HG03103 (cell line): ENCODE results near the gene OPCML.

ENCODE experiments used
- ATAC-seq: cut with Tn5 transposase; IDR thresholded peaks from one replicate; pipeline ENCODE4 v1.9.1; 2021; ENCODE audit warnings: low read depth; ENCODE audit not compliant: unreplicated experiment

The OPCML gene

DNA sequence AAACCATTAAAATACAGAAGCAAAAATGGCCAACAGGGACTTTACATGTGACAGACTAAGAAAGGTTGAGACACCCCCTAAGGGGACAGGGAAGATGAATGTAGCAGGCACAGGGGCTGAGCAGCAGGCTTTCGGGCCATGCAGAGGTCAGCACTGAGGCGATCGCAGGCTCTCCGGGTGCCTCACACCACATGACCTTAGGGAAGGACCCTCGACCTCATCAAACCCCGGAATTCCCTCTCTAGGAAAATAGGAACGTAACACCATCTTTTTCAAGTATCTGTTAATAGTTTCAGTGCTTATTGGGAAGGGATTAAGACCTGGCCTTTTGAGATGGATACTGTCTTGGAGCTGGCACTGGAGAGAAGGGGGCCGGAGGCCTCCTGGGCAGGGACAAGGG is 27.4 kb downstream of the OPCML start:
- no peak for ATAC-seq

DNA sequence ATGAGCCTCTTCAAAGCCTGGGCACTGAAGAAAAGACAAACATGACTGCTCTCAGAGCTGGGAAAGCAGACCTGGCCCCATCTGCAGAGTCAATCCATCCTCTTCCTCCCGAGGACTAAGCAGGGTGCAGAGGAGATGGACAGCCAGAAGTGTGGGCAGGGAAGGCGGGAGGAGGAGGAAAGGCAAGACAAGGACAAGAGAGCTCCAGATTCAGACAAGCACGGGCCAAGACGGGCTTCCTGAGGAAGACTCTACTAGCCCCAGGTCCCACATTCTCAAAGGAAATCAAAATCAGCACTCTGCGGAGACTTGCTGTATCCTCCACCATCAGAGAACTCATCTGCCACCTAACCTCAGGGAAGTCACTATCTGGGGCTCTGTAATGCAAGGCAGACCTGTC is 28.5 kb downstream of the OPCML start:
- ATAC-seq, result no peak

DNA sequence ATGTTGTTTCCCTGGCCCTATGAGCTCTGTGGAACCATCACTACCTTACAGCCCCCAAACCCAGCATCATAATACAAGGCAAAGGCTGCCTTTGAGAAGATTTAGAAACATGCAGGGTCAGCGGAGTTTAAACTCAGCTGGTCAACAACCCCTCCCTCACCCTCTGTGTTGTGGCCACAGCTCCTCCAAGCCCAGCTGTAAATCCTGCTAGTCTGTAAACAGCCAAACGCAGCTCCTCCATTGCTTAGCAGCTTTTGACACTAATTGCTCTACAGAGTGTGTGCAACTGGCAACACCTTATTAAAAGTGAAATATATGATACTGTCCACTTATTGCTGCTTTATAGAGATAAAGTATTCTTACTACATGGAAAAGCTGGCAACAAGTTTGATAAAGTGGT is 29.1 kb downstream of the OPCML start:
- ATAC-seq, result no peak

DNA sequence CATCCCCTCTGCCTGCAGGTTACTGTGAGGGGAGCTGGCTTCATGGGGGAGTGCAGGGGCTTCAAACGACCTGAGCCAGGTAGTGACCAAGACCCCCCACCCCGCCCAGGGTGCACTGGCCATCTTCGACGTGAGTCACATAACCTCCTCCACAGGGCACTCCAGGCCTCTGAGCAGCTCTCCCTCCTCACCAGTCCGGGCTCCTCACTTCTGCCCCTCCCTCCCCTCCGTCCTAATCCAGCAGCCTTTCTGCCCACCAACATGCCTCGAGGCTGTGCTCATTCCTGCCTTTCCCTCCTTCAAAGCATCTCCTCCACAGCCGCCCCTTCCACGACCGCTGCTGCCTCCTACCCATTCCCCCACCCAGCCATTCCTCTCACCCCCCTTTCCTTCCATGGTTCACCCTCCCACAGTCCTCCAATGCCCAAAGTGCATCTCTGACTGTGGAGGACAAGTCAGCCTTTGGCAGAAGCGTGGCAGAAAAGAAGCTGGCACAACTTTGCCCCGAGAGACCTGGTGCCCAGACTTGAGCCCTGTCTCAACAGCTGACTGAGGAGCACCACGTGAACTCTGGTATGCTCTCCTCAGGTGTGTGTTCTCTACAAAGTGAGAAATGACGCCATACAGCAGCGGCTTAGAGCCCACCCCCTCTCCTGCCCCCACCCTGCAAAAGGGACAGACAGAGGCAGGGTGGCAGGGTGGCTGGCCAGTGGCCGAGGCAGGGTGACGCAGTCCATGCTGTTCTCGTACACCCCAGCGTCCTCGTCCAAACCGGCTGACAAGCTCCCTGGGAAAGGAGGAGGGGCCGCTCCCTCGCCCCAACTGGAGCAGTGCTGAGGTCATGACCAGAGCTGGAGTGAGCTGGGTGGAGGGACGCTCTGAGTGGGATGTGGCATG is 30.4 kb downstream of the OPCML start:
- ATAC-seq, result no peak

DNA sequence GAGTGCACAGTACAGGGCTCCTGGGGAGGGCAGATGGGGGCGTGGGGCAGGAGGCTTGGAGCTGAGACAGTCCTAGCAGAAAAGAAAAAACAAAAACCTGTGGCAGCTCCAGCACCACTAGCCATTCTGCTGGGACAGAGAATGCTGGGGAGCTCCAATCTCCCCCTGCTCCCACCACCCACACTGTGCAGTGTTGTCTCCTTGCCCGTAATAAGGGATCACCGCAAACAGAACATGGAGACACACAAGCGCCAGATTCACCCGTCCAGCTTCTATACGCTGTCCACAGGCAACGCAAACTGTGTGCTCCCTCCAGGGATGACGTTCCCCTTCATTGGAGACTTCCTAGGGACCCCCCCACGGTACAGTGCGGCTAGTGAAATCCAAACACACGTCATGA is 31.4 kb downstream of the OPCML start:
- no peak for ATAC-seq

DNA sequence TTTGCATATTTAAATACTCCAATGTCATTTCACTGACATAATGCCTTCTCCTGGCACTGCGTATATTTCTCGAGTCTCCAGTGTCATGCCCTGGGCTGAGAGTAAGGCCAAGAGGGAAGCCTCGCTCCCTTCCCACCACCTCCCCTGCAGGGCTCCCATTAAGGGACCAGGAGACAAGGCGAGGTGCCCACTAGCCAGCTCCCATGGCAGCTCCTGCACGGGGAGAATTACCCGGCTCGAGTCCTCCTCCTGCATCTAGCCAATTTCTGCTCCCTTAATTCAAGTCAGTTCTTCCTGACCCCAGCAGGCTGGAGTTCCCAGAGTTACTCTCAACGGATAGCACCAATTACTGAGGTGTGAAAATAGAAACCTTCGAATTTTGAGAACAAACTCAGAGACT is 31.9 kb downstream of the OPCML start:
- no peak for ATAC-seq

DNA sequence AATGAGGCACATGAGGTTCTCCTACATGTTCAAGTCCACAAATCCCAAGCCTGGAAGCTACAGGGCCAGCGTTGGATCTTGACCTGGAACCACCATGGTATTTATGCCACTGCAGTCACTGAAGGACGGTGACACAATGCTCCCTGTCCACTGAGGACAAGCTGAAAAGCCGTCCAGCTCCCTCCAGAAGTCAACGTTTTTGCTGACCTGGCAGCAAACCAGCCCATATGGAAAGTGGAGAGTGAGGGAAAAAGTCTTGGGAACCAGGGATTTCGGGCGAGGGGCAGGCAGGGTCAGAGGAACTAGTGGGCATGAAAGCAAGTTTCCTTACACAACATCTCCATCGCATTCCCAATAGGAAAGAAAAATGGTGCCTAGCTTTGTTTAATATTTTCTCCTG is 33.3 kb downstream of the OPCML start:
- no peak for ATAC-seq

DNA sequence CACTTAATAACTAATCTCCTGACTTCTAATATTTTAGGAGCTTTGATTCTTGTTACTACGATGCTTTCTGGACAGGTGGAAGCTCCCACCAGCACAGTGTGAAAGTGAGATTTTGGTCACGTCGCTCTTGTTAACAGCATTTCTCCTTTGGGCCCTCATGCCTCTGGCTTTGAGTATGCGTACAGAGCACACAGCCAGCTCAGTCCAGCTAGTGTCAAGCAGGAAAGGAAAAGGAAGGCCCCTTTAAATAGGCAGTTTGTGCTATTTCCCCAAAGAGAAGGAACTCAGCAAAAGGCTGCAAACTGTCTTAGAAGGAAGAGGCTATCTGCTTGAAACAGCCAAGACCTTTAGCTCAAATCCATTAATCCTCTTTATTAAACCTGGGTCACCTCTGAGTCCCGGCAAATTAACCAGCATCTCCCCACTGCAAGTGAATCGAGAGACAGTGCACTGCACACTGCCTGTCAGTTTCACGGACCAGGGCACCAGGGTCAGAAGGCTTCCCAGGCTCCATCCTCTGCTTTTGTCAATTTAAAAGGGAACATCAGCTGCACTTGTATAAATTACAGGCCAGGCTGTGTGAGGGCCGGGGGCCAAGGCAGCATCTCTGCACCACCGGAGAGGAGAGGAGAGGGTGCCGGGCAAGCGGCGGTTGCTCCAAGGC is 34.7 kb downstream of the OPCML start:
- ATAC-seq, result no peak

DNA sequence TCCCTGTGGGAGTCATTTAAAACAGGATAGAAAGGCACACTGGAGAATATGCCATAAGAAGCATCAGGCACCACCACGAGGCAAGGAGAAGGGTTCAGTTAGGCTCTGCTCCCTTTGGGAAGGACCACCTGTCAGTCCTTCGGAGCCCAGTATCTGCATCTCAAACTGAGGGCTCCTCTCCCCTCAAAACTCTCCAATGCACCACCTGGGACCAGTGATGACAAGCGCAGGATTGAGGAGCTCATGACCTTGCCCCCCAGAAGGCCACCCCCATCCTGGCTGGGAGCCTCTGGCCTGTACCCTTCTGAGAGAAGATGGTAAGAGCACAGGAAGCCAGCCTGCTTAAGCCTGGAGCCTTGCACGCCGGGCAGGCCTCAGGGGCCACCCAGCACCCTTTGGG is 39.4 kb downstream of the OPCML start:
- no peak for ATAC-seq

DNA sequence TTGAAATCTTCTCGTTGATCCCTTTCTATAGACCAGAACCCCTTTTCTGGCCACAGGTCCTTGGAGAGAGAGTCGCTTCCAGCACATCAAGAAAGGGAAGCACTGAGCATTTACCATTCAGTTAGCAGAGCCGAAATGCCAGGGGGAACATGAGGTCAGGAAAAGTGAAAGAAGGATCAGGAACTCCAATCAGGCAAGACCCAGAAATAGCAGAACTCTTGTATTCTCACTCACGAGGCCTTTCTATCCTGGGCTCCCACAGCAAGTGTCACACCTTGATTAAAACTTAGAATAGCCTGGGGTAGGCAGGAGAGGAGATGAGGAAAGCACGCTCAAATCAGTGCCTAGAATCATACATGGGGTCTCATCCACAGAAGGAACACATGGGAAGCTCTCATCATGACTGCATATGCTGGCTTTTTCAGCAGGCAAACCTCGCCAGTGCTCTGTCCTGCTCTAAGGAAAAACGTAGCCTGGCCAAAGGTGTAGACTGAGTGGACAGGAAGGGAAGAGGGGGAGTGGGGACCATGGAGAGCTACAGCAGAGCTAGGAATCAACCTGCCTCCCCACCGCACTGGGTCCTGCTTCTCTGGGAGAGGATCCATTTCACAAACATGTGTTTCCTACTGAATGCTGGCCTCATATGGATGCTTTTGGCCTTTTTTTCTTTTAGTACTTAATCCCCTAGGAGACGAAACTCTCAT is 40.5 kb downstream of the OPCML start:
- ATAC-seq, result no peak

DNA sequence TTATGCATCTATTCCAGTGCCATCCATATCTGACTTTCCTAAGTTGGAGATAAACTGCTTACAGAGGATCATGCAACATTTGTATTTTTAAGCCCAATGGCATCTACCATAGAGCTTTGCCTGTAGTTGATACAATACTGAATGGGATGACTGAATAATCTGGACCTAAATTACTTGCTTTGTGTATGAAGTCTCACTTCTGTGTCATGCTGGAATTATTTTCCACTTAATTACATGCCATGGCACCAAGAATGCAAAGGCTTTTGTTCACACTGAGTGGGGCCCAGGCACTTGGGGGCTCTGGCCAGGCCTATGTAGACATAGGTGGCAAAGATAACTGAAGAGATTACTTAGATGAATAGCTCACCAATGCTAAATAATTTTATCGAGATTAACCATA is 51.6 kb downstream of the OPCML start:
- no peak for ATAC-seq

DNA sequence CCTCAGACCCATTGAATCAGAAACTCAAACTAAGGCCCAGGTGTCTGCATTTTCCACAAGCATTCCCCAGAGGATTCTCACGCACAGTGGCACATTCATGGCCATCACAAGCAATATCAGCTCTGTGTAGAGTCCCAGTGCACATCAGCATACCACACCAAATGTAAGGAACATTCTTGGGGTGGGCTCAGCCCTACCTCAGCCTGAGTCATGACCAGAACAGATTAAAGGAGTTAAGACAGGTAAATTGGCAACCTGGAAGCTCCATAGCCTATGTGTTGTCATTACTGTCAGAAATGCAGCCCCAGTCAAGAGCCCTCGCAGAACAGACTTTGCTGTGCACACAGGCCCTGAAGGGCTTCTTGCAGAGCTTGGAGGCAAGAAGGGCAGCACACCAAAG is 53.1 kb downstream of the OPCML start:
- no peak for ATAC-seq

DNA sequence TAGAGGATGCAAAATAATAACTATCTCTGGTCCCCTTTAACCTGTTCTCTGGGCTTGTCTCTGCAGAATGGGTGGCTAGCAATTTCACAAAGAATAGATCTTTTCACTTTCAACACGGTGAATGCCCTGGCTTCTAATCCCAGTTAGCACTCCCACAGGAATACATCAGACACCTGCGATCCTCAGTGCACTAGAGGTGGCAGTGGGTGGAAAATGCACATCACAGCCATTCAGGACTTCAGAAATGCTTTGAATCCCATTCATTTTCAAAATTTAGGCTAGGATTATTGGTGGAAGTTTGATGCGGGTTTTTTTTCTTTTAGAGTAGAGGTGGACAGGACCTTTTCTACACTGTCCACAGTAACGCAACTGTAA is 55.1 kb downstream of the OPCML start:
- ATAC-seq, result no peak

DNA sequence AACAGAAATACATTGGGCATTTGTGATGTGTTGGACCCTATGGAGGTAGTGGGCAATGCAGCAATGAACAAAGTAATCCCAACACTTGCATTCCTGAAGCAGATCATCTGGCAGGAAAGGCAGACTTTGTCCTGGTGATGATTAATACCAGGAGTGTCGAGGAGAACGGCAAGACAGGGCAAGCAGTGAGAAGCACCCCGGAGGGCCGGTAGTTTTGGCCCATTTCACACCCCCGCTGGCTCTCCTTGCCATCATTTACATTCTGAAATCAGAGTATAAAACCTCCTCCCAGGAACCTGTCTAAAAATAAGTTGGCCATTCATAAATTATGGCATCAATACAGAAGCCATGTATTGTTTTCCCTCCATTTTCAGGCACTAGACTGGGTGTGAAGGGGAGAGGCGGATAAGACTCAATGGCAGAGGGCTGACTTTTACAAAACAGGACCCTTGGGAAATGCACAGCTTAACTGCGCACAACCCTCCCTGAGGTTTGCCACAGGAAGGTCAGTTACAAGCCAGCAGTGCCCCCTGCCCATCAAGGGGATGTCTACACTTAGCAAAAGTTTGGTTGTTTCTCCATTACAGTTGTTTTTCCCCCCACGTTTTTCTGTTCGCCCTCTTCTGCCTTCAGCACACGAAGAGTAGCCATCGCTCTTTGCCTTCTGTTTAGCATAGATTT is 55.6 kb downstream of the OPCML start:
- no peak for ATAC-seq

DNA sequence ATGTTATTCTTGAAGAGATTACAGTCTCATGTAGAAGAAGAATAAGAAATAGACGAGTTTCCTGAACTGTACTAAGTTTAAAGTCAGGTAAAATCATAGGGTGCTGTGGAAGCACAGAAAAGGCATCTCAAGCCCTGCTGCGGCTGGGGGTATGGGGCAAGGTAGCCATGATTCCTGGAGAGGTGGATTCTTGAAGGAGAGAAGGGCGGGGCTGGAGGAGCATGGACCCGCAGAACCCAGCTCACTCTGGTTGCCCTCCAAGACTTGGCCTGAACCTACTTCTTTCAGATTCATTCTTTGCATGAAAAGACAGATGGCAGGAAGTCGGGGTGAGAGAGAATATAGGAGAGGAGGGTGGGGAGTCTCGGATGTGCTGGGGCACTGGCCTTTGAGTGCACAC is 57.8 kb downstream of the OPCML start:
- ATAC-seq, result no peak

DNA sequence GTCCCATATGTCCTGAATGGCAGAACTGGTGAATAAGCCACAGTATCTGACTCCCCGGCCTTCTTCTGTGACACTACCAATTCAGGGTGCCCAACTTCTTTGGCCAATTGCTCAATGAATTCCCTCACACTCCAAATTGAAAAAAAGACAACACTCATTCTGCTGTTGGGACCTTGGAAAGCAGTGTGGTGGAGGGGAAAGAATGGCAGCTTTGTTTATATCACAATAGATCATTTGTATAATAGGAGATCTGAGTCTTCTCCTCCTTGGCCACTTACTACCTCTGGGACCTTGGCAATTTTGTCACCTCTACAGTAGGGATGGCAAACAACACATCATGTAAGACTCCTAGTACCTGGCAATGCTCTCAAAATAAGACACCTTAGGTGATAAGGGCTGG is 64.6 kb downstream of the OPCML start:
- no peak for ATAC-seq

DNA sequence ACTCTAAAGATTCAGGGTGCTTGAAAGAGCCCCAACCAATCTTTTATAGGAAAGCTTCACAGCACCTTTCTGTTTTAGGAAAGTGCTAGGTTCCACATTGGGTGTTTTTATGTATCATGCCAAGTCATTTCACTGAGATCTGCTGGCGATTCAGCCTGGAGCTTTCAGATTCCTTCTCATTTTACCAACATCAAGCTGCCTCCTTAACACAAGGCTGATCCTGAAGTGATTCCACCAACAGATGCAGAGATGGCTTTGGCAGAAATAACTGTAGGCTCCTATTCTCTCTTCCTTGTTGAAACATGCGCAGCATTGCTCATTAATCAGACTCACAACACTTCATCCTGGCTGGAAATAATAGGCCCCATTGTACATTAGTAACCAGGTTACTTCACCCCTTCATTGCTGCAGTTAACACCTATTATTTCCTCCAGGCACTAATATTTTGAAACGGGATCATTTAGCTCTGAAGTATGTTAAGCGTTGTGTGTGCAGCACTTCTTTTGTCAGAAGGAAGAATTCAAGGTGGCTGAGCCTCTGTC is 89.0 kb downstream of the OPCML start:
- no peak for ATAC-seq

DNA sequence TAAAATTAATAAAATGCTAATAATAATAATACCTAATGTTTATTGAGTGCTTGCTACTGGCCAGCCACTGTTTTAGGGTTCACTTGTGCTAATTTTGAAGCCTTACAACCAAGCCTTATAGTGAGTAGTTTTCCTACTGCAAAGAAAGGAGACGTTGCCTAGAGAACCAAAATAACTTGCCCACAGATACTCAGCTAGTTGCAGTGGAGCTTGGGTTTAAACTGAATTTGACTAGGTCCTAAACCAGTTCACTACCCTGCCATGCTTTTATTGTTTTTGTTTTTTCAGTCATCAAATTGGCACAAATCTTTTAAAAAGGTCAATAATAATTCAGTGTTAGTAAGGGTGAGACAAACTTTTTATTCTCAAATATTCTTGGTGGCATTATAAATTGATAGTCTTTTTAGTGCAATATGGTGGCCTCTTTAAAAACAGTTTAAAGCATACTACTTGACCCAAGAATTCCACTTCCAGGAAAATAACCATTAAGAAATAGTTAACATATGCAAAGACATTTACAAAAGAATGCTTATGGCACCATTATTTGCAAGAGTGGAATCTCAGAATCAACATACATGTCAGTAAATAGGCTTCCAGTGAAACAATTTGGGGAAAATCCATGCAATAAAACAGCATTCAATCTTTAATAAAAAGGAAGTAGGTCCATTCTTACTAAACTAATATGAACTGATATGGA is 90.2 kb downstream of the OPCML start:
- no peak for ATAC-seq

DNA sequence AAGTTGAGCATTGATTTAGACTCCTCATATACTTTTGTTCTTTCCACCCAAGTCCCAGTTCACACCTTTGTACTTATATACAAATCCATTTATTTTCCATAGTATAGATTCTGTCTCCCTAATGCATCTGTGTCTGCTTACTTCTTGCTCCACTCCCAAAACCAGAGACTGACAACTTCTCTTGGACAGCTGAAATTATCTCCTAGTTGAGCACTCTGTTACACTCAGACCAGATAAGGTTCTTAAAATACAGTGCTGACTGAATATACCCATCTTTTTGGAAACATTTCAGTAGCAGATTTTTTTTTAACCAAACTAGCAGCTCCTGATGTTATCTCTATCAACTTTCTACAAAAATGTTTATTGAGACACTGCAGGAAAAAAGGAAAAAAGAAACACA is 106.3 kb downstream of the OPCML start:
- ATAC-seq, result no peak

DNA sequence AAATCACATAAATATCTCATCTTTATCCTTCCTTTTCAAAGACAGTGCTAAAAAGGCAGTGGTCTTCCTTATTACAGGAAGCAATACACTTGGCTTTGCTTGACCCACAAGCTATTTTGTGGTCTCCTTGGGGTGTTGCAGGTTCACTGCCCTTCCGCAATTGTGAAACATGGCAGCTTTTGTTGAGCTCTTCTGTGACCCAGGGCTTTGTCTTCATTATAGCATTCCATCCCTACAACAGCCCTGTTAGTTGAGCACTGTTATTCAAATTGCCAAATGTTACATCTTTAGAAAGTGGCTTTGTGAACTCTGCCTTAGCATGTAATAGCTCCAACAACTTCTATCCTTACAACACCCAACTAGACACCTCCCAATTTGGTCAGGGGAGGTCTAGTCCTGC is 107.1 kb downstream of the OPCML start:
- ATAC-seq, result no peak
